GM12873 (cell line): ENCODE measurements around the gene HMCN2.

Source experiments
- TF ChIP-seq, protein P1 (sequence below): IDR thresholded peaks from 2 replicates; pipeline ENCODE4 v1.5.1; 2012; ENCODE audit warnings: low read depth, mild to moderate bottlenecking, moderate library complexity, low read length, control low read depth; ENCODE audit not compliant: insufficient read depth; ENCODE audit errors: missing control alignments

HMCN2 gene

DNA sequence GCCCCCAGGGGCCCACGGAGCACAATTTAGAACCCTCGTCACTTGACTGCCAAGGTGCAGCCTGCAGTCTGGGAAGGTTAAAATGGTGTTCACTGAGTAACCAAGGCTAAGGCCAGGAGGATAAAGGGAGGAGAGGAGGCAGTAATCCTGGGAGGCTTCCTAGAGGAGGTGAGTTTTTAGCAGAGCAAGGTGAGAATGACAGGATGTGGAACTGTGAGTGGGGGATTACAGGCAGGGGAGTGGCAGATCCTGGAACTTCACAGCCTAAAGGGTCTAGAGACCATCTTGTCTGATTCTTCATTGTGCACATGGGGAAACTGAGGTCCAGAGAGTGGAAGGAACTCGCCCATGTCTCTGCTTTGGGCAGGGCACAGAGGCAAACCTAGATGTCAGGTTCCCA is 136.7 kb downstream of the HMCN2 start:
- TF ChIP-seq, protein P1, sequence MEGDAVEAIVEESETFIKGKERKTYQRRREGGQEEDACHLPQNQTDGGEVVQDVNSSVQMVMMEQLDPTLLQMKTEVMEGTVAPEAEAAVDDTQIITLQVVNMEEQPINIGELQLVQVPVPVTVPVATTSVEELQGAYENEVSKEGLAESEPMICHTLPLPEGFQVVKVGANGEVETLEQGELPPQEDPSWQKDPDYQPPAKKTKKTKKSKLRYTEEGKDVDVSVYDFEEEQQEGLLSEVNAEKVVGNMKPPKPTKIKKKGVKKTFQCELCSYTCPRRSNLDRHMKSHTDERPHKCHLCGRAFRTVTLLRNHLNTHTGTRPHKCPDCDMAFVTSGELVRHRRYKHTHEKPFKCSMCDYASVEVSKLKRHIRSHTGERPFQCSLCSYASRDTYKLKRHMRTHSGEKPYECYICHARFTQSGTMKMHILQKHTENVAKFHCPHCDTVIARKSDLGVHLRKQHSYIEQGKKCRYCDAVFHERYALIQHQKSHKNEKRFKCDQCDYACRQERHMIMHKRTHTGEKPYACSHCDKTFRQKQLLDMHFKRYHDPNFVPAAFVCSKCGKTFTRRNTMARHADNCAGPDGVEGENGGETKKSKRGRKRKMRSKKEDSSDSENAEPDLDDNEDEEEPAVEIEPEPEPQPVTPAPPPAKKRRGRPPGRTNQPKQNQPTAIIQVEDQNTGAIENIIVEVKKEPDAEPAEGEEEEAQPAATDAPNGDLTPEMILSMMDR = no peak

GRCh38 chr9:130402645-130403440 is 137.3 kb downstream of the HMCN2 start:
- TF ChIP-seq, protein P1 = no peak

- TF ChIP-seq, protein P1 = no peak
Measured at GRCh38 chr9:130405657-130406257, 140.2 kb downstream of the HMCN2 start.

GRCh38 chr9:130406278-130406895 is 140.8 kb downstream of the HMCN2 start:
- TF ChIP-seq, protein P1 = no peak

GRCh38 chr9:130407916-130408663 is 142.5 kb downstream of the HMCN2 start:
- TF ChIP-seq, protein P1 = no peak

DNA sequence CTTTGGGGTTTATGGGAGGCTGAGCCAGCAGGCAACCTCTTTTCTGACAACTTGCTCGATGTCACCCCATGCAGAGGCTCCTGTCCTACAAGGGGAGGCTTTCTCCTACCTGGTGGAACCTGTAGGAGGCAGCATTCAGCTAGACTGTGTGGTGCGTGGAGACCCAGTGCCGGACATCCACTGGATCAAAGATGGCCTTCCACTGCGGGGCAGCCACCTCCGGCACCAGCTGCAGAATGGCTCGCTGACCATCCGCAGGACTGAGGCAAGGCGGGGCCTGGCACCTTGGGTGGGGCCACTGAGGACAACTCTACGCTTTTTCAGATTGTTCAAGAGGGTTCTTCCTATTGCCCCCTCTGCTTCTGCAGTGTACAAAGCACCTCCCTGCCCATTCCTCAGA is 143.1 kb downstream of the HMCN2 start:
- TF ChIP-seq, protein P1 = no peak

- TF ChIP-seq, protein P1 = no peak
Measured at GRCh38 chr9:130409246-130409645, 143.7 kb downstream of the HMCN2 start.
